OCI-LY3 (cell line): Measurements from ENCODE around the gene PPCDC.

Experiments used
- H2AFZ ChIP-seq: fragments of 200-600, 300-600 bp; shearing (Covaris generic); 2 replicates; pipeline ENCODE4 v1.6.0; 2014; ENCODE audit warnings: antibody characterized with exemption, low read depth, low read length
- H3K27ac ChIP-seq: fragments of 200-600, 300-600 bp; sonication (generic); 2 replicates; pipeline ENCODE4 v1.5.1; 2014; ENCODE audit warnings: mild to moderate bottlenecking, low read length, moderate library complexity, mixed read lengths
- H3K27me3 ChIP-seq: fragments of 200-600, 300-600 bp; sonication (generic); 2 replicates; pipeline ENCODE4 v1.6.1; 2014; ENCODE audit warnings: low read depth, low read length, mixed read lengths
- H3K36me3 ChIP-seq: fragments of 200-600, 300-600 bp; sonication (generic); replicated peaks from 2 replicates; pipeline ENCODE3; 2014; ENCODE audit warnings: low read depth, low read length, mixed read lengths
- H3K4me1 ChIP-seq: fragments of 300-600, 200-600 bp; sonication (generic); 2 replicates; pipeline ENCODE4 v1.6.1; 2014; ENCODE audit warnings: low read length, mixed read lengths
- H3K4me2 ChIP-seq: fragments of 200-600, 300-600 bp; sonication (generic); 2 replicates; pipeline ENCODE4 v1.6.1; 2014; ENCODE audit warnings: low read length, mixed read lengths
- H3K4me3 ChIP-seq: fragments of 300-600, 200-600 bp; sonication (generic); 2 replicates; pipeline ENCODE4 v1.5.1; 2014; ENCODE audit warnings: antibody characterized with exemption, mild to moderate bottlenecking, low read length, moderate library complexity
- H3K79me2 ChIP-seq: fragments of 300-600, 200-600 bp; shearing (Covaris generic); 2 replicates; pipeline ENCODE4 v1.6.1; 2014; ENCODE audit warnings: mild to moderate bottlenecking, low read length, mixed read lengths
- H3K9ac ChIP-seq: fragments of 300-600, 200-600 bp; shearing (Covaris generic); 2 replicates; pipeline ENCODE4 v1.6.0; 2014; ENCODE audit warnings: mild to moderate bottlenecking, low read length, moderate library complexity
- H3K9me3 ChIP-seq: fragments of 200-600, 300-600 bp; shearing (Covaris generic); 2 replicates; pipeline ENCODE4 v1.6.1; 2014; ENCODE audit warnings: low read length, mixed read lengths; ENCODE audit not compliant: insufficient read depth
- H4K20me1 ChIP-seq: fragments of 200-600, 300-600 bp; sonication (generic); 2 replicates; pipeline ENCODE4 v1.6.1; 2016; ENCODE audit warnings: low read length, mixed read lengths; ENCODE audit not compliant: insufficient read depth
- EZH2phosphoT487 ChIP-seq: fragments of 200-600 bp; shearing (Covaris generic); IDR thresholded peaks from 2 replicates; pipeline ENCODE4 v1.6.1; 2018; ENCODE audit warnings: antibody characterized with exemption, mixed run types, low read depth
- TF ChIP-seq, protein P1 (sequence below): fragments of 200-600, 300-600 bp; sonication (generic); IDR thresholded peaks from 2 replicates; pipeline ENCODE4 v1.5.1; 2014; ENCODE audit warnings: antibody characterized with exemption, low read length, low read depth

The PPCDC gene

DNA sequence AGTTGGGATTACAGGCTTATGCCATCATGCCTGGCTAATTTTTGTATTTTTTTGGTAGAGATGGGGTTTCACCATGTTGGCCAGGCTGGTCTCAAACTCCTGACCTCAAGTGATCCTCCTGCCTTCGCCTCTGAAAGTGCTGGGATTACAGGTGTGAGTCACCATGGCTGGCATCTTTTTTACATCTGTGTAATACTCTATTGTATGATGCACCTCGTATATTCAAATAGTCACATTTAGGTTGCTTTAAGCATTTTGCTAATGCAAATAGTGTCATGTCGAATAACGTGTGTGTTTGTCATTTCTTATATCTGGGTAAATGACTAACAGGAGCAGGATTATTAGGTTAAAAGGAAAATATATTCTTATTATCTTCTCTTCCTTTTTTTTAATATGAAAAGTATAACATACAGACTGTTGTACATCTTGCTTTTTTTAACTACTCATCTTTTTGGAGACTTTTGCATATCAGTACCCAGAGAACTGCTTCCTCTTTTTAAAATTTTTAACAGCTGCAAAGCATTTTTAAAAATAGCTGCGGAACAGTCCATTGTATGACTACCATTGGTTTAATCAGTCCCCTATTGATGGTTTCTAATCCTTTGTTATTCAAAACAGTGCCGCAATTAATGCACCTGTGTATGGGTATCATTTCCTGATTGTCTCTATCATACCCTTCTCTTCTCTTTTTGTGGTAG is 14.6 kb upstream of the PPCDC start:
- H3K9me3 ChIP-seq: no peaks in the 10 kb centered on the region
- H2AFZ ChIP-seq: no peak overlapping the region
- H3K4me3 ChIP-seq: peak overlapping the region; percentile 65
- H3K27ac ChIP-seq: peak overlapping the region; percentile 67
- 0 out of 2 replicates have a peak, but pooled peaks cover 5% of the 10 kb centered on the region for H3K27me3 ChIP-seq
- peaks cover 36% of the 10 kb centered on the region for H3K4me1 ChIP-seq
- H3K36me3 ChIP-seq: no peaks in the 10 kb centered on the region
- no peaks in the 10 kb centered on the region for H3K79me2 ChIP-seq
- TF ChIP-seq, protein P1, sequence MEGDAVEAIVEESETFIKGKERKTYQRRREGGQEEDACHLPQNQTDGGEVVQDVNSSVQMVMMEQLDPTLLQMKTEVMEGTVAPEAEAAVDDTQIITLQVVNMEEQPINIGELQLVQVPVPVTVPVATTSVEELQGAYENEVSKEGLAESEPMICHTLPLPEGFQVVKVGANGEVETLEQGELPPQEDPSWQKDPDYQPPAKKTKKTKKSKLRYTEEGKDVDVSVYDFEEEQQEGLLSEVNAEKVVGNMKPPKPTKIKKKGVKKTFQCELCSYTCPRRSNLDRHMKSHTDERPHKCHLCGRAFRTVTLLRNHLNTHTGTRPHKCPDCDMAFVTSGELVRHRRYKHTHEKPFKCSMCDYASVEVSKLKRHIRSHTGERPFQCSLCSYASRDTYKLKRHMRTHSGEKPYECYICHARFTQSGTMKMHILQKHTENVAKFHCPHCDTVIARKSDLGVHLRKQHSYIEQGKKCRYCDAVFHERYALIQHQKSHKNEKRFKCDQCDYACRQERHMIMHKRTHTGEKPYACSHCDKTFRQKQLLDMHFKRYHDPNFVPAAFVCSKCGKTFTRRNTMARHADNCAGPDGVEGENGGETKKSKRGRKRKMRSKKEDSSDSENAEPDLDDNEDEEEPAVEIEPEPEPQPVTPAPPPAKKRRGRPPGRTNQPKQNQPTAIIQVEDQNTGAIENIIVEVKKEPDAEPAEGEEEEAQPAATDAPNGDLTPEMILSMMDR: no peak
- no peak for TF ChIP-seq EZH2phosphoT487
- no peaks in the 10 kb centered on the region for H4K20me1 ChIP-seq
- peak overlapping the region; percentile 32; the same call in 1 of the 2 replicates for H3K9ac ChIP-seq
- peak overlapping the region; percentile 78 for H3K4me2 ChIP-seq

DNA sequence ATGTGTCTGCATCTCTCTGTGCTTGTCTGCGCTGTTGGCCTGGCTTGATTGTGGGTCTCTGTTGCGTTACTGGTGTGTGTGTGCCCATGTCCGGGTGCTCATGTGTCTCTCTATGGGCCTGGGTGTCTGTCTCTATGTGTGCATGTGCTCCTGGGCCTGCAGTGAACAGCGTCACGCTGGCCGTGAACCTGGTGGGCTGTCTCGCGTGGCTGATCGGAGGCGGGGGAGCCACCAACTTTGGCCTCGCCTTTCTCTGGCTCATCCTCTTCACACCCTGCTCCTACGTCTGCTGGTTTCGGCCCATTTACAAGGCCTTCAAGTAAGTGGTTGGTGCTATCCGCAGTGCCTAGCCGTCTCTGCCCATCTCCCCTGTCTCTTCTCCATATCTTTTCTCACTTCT is 7.0 kb upstream of the PPCDC start:
- TF ChIP-seq EZH2phosphoT487: no peak
- TF ChIP-seq, protein P1: no peak
- H3K9me3 ChIP-seq: no peaks in the 10 kb centered on the region
- no peaks in the 10 kb centered on the region for H4K20me1 ChIP-seq
- no peak overlapping the region for H2AFZ ChIP-seq
- H3K4me3 ChIP-seq: no peak overlapping the region
- no peaks in the 10 kb centered on the region for H3K79me2 ChIP-seq
- no peaks in the 10 kb centered on the region for H3K27me3 ChIP-seq
- H3K4me1 ChIP-seq: no peaks in the 10 kb centered on the region
- peaks cover 4% of the 10 kb centered on the region for H3K36me3 ChIP-seq
- no peak overlapping the region for H3K4me2 ChIP-seq
- H3K27ac ChIP-seq: no peak overlapping the region
- H3K9ac ChIP-seq: no peak overlapping the region

DNA sequence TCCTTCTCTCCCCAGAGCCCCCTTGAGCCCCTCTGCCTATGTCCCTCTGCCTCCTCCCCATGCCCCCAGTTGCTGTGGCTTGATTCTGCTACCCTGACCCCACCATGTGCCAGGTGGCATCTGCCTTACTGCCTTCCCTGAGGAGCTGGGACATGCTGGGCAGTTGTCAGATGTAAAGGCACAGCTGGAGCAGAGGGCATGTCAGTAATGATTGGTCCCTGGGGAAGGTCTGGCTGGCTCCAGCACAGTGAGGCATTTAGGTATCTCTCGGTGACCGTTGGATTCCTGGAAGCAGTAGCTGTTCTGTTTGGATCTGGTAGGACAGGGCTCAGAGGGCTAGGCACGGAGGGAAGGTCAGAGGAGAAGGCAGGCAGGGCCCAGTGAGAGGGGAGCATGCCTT is 3.5 kb upstream of the PPCDC start:
- no peaks in the 10 kb centered on the region for H3K36me3 ChIP-seq
- H3K4me2 ChIP-seq: no peak overlapping the region
- no peaks in the 10 kb centered on the region for H3K9me3 ChIP-seq
- no peaks in the 10 kb centered on the region for H3K27me3 ChIP-seq
- H3K79me2 ChIP-seq: peaks cover 10% of the 10 kb centered on the region
- no peak for TF ChIP-seq EZH2phosphoT487
- TF ChIP-seq, protein P1: no peak
- no peak overlapping the region for H3K9ac ChIP-seq
- H3K27ac ChIP-seq: no peak overlapping the region
- peaks cover 10% of the 10 kb centered on the region; the same call in 1 of the 2 replicates for H3K4me1 ChIP-seq
- H2AFZ ChIP-seq: no peak overlapping the region
- no peaks in the 10 kb centered on the region for H4K20me1 ChIP-seq
- H3K4me3 ChIP-seq: no peak overlapping the region

DNA sequence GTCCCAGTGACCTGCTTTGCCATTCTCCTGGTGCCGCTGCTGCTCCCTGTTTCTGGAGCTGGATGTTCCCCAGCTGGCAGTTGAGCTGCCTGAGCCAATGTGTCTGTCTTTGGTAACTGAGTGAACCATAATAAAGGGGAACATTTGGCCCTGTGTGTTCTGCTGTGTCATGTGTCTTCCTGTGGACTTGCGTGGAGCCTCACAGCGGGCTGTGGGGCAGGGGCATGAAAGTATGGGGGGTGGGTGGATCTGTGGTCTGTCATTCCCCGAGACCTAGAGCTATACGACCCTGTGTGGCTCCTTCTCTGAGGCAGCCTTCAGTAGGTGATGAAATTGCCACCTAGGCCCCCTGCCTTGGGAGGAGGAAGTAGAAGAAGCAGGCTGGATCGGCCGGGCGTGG is 2.0 kb upstream of the PPCDC start:
- H4K20me1 ChIP-seq: no peaks in the 10 kb centered on the region
- H3K4me1 ChIP-seq: peaks cover 10% of the 10 kb centered on the region; the same call in 1 of the 2 replicates
- H3K9ac ChIP-seq: no peak overlapping the region
- no peak overlapping the region for H3K27ac ChIP-seq
- H2AFZ ChIP-seq: no peak overlapping the region
- no peak overlapping the region for H3K4me3 ChIP-seq
- H3K79me2 ChIP-seq: peaks cover 10% of the 10 kb centered on the region
- peaks cover 4% of the 10 kb centered on the region for H3K36me3 ChIP-seq
- H3K27me3 ChIP-seq: no peaks in the 10 kb centered on the region
- TF ChIP-seq, protein P1: no peak
- no peak for TF ChIP-seq EZH2phosphoT487
- no peaks in the 10 kb centered on the region for H3K9me3 ChIP-seq
- no peak overlapping the region for H3K4me2 ChIP-seq
